HG03139 (cell line): ENCODE data around the gene ANAPC15.

ENCODE experiments used
- ATAC-seq: cut with Tn5 transposase; IDR thresholded peaks from one replicate; pipeline ENCODE4 v1.9.1; 2021; ENCODE audit not compliant: unreplicated experiment

Gene ANAPC15

DNA sequence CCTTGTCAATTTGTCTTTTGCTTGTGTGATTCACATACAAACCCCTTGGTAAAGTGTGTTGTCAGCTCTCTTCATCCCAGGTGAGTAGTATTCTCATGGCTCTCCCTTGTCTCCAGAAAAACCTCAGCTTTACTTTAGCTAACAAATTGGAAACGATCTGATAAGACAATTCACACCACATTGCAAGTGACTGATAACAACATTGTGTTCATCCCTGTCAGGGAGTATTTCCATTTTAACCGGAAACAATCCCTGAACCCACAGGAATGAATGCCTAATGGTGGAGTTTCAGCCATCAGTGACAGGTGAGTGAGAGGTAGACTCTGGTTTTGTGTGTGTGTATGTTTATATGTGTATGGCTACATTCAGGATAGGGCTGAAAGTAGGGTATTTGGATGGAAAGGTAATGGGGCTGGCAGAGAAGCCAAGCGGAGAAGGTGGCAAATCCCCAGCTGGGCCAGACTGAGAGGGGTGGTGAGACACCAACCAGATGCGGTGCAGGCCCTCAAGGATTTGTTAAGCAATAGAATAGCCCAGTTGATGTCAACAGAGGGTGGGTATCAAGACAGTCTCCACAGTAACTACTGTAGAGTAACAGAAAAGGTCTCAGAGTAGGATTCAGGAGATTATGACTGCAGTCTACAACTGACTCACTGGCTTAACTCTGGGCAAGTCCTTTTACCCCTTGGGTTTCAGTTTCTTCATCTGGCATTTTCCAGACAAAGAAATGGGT, 24.3 kb downstream of the ANAPC15 start:
- ATAC-seq: no peak

DNA sequence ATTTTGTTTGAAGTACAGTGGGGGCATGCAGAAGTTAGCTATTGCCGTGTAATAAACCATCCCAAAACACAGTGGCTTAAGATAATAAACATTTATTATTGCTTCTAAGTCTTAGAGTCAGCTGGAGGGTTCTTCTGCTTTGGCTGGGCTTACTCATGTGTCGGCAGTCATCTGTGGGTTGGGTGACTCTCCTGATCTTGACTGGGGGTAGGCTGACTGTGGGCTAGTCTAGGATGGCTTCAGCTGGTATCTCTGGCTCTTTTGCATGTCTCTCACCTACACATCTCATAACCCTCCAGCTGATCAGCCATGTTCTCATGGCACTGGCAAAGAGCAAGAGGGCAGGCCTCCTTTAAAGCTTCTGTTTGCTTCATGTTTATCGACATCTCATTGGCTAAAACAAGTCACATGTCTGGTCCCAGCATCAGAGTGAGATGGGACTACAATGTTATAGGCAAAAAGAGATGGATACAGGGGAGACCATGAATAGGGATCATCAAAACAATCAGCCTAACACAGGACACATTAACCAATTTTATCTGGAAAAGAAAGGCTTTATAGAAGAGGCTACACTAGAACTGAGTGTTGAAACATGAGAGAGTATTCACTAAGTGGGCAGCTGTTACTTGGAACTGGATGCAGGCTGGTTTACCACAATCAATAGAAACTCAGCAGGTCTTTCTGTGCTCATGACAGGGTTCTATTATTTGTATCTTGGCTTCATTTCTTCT, 26.7 kb downstream of the ANAPC15 start:
- no peak for ATAC-seq

DNA sequence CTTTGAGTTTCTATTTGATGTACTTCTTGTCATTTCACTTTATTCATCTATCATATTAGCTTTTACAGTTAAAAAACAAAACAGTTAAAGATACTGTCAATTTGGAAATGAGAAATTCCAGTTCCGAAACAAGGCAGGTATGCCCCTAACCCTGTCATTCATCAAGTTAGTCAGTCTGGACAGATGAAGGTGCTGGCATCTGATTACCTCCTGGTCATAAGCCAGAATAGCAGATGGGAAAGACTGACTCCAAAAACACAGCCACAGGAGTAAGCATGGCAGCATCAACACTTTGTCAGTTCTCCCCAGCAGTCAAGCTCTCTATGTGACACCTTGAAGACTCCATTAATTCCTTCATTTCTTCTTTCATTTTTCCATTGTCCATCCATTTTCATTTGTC, 27.5 kb downstream of the ANAPC15 start:
- ATAC-seq: no peak

DNA sequence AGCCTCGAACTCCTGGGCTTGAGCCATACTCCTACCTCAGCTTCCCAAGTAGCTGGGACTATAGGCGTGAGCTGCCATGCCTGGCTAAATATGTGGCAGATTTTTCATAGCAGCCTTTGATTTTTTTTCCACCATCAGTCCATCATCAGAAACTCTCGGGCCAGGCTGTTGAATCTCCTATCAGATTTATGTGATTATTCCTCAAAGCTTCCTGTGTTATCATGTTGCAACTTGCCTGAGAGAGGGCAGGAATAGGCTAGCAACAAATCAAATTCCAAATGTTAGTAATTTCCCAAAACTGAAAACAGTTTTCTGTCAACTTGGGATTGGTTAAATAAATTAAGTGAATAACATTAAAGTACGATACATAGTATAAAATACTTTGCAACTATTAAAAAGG, 28.4 kb downstream of the ANAPC15 start:
- ATAC-seq: no peak

DNA sequence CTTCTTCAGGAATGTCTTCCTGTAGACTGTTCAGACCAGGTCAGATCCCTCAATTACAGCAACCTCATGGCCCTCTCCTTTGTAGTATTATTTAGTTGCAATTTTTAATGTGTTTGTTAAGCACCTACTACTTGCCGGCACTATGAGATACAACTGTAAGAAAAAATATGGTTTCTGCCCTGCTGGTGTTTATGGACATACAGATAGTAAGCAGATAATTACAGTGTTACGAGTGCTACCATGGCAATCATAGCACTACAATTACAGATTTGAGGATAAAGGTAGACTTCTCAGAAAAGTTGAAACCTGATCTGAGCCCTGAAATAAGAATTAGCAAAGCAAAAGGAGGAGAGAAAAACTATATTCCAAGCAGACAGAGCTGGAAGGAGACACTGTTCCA, 29.1 kb downstream of the ANAPC15 start:
- ATAC-seq: no peak

DNA sequence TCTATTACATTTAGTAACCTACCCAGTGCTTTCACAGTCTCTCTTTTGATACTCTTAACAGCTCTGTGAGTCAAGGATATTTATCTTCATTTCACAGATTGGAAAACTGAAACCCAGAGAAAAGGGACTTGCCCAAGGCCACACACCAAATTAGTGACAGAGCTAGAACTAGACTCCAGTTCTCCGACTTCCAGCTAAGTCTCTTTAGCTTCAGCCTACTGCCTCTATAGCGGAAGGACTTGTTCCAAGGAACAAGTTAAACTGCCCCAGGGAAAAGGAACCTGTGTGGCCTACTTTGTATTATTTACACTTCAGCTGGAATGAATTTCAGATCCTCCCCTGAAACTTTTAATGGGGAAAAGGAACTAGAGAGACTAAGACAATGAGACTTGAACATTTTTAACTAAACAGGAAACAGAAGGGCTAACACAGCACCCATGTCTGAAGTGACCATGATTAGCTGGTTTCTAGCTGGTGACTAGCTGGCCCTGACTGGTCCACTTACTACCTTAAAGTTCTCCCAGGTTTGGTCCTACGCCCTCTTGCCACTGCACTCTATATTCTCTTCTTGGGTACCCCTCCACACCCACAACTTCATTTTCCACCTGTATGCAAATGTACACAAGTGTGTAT, 30.6 kb downstream of the ANAPC15 start:
- ATAC-seq: no peak

DNA sequence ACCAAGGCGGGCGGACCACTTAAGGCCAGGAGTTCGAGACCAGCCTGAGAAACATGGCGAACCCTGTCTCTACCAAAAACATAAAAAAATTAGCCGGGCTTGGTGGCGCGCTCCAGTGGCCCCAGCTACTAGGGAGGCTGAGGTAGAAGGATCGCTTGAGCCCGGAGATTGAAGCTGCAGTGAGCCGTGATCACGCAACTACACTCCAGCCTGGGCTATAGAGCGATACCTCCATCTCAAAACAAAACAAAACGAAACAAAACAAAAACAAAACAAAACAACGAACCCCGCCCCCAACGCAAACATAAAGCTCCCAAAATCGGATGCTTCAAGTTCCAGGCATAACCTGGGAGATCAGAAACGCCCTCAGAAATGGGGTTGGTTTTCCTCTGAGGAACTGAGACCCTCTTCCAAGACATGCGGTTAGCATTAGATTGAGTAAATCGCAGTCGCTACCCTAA, 31.3 kb downstream of the ANAPC15 start:
- no peak for ATAC-seq

DNA sequence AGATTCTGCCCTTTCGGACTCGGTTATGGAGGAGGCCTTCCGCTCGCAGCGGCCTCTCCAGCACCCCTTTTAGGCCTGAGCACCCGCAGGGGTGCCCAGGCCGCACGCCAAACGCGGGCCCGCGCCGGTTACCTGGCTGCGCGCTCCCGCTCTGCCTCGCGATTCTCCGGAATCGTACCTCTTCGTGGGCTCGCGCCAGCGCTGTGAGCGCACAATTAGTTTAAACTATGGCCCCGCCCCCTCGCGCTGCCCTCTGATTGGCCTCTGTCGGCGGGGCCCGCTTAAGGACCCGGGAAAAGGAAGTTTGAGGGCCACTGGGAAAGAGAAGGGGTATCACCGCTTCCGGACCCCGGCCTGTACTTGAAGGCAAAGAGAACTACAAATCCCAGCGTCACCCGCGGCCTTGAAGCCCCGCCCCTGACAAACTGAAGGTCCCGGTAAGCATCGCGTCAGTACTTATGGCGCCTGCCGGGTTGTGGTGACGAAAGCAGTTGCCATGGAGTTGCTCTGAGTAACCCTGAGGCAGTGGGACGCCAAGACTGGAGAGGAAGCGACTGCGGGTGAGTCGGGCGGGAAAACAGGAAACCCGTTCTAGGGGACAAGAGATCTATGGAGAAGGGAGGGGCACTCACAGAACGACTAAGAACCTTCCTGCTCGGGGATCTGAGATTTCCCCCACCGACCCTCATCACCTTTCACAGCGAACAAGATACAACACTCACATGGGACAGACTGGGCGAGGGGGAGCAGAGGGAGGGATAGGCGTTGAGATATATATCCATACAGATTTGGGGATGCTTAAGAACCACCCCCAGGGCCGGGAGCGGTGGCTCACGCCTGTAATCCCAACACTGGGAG, 31.9 kb downstream of the ANAPC15 start, which contains the start of the genes LRRC51 and NUMA1:
TSS of gene LRRC51 (plus strand) at position 525 of the 858 bp plus-strand sequence. CDS start 8,234 bp downstream, outside the sequence.
TSS of gene NUMA1 (minus strand) at position 217 of the 858 bp plus-strand sequence. CDS start 44,599 bp downstream, outside the sequence.
- peak; percentile 88 for ATAC-seq

DNA sequence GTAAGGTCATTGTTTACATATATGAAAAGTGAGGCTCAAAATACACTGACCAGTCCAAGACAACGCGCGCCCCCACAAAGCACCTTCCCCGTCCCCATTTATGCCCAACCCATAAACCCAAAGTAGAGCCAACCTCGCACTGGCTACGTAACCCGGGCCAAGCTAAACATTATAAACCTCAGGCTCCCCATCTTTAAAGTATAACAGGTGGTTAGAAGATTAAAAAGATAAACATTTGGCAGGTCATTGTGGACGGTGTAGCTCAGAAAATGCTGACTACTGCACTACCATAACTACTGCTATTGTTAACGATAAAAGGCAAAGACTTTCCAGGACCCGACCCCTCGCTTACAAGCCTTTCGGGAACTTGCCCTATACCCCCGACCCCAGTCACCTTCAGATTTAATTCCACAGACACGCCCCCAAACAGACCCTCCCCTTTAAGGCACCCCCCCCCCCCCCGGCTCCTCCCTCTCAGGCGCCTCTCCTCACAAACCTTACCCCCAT, 32.6 kb downstream of the ANAPC15 start:
- no peak for ATAC-seq

DNA sequence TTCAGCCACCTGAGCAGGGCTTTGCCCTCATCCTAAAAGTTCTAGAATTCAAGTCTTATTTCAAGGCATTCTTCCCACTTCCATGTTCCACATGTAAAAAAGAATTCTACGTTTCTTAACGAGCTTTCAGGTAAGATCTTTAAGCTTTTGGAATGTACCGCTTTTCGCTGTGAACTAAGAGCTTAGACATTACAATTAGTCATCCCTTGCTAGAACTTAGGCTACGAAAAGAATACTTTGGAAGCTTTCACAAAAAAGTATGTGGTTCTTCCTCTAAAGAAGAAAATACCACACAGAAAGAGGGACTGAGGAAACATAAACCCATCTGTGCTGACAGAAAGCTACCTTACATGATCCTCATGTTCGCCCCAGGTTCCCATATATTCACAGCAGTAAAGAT, 34.0 kb downstream of the ANAPC15 start:
- no peak for ATAC-seq

DNA sequence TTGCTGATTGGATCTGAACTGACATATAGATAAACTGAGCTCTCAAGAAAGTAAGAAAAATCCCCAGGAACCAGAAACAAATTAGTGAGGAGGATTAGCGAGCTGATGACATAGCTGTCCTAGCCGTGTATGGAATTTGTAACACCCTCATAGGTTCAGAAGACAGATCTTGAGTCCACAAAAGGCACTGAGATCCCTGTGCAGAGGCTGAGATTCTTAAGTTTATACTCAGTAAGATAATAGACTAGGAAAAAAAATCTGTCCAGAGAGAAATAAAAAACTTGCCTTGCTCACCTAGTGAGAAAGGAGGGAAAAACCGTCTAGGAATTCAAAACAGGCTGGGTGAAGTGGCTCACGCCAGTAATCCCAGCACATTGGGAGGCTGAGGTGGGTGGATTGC, 36.7 kb downstream of the ANAPC15 start:
- ATAC-seq: no peak

DNA sequence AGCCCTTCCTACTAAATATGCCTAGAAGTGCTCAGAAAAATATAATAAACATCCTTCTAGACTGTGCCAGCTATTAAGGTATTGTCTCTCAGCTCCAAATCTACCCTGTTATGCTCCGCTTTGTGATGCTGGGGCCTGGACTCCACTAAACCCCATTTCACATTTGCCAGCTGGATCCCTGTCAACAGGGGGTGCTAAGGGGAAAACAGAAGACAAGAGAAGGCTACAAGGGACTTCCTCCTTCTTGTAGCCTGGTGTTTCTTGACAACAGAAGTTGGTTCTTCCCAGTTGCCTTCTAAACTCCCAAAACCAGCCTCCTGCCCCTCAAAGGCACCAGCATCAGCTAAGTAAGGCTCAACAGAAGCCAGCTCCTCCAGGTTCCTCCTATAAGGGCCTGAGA, 37.4 kb downstream of the ANAPC15 start:
- ATAC-seq: no peak

DNA sequence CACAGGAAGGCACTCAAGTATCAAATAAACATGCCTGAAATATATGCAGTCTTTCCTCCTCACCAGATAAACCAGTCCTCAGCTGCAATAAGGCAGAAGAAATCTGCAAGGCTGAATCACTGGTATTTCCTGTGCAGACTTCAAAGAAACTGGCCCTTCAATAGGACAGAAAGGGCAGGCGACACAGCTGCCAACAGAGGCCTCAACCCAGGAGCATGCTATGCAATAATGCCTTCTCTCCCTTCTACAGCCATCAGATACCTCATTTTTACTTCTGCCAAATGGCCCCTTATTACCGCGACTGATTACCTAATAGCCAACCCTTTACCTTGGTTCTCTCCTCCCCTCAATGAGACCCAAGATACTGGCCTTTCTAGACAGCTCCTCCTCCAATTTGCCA, 40.1 kb downstream of the ANAPC15 start:
- ATAC-seq: no peak

DNA sequence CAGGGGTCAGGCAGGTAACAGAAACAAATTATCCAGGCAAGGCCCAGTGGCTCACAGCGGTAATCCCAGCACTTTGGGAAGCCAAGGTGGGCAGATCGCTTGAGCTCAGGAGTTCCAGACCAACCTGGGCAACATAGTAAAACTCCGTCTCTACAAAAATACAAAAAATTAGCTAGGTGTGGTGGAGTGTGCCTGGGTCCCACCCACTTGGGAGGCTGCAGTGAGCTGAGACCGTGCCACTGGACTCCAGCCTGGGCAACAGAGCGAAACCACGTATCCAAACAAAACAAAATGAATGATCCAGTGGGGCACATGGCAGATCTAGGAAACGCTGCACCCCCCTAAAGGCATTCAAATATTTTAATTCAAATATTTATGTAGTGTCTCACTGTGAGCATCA, 42.0 kb downstream of the ANAPC15 start:
- no peak for ATAC-seq

DNA sequence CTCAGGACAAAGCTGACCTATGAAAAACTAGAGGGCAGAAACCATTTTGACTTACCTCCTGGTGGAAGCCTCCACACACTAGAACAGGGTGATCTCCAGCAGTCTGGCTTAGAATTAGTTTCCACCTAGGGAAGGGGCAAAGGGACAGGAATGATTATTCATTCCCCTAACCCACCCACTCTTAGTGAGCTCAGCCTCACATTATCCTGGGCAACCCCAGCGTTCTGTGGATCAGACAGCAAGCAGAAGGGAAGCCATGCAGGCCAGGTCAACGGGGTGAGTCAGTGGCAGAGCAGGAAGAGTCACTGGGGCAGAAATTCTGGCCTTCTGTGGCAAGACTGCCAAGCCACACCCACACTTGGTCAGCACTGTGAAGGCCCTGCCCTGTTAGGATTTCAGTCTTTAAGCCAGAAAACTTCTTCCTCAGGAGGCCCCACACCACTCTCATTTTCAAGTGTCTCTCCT, 42.7 kb downstream of the ANAPC15 start:
- ATAC-seq: peak; percentile 50

DNA sequence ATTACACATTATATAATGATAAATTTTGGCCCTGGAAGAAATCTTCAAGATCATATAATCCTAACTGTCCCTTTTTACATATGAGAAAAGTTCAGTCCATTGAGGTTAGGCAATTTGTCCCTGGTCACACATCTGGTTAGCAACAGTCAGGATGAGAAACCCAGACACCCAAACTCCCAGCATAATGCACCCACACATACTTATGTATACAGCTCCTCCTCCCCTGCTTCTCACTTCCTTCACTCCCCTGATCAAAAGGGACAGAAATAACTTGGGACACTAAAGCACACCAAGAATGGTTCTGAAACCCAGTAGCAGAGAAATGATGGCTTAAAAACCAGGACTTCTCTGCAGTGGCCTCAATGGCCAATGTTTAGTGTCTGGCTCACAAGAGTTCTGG, 43.3 kb downstream of the ANAPC15 start:
- ATAC-seq: no peak

DNA sequence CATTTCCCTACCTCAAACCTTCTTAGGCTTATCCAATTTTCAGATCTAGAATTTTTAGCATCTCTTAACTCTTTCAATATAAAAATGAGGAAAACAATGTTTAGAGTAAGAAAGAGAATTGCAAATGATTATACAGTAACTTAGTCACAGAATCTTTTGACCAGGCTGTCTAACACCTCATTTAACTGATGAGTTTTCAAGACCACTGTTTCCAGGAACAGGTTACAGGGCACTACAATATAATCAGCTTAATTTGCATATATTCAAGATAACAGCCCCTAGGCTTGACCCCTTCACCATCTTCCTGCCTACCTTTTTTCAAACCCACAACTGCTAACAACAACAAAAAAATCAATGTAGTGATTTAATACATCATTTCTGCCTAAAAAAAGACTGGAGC, 44.8 kb downstream of the ANAPC15 start:
- no peak for ATAC-seq

DNA sequence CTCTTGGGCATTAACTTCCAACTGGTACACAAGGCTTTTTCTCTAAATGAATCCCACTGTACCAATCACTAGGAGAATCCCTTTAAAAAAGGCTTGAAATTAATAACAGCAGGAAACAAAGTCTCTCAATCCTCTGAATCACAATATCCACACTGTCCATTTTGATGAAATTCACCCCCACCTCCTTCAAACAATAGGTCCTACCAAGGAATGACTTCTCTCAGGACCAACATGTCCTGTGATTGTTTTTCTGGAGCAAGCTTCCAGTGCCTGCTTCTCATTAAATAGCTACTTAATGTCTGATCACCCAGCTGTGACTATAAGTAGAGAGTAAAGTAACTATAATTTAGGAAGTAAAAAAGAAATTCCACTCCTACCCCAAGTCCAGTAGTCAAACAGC, 45.2 kb downstream of the ANAPC15 start:
- no peak for ATAC-seq

DNA sequence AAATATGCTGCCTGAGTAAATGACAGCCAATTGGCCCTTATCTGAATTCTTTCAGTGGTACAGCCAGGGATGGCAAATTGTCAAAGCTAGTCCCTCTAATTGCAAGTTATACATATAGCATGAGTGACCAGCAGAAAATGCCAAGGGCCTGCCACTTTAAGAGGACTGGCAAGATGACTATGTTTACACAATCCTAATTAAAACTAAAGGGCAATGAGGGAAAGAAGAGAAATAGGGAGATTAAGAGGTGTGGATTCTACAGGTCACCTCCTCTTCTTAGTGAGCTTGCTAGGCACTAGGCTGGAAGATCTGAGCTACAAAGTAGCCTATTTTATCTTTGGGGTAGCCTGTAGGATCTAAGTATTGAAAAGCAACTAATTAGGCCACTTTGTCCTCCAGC, 45.6 kb downstream of the ANAPC15 start:
- no peak for ATAC-seq

DNA sequence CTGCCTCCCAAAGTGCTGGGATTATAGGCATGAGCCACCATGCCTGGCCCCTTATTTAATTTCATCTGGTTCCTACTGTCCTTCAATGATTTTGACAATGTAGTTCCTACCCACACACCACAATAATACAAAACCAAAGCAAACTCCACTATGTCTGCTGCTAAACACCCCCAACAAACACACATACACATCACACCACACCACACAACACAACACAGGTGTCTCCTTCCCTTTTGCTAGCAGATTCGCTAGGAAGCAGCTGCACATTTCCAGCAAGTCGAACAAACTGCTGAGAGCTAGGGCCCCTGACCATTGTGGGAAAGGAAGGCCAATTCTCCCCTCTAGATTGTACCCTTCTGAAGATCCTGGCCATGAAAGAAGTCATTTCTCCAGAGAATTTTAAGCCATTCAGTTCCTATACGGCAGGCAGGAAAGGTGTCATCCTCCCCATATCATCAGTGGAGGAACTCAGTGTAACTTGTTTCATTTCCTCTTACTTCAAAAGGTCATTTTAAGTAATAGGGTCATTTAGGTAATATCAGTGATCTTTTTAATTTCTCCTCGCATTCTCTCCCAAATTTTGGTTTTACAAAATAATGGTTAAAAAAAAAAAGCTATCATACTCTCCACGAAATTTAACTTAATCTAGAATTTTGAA, 50.6 kb downstream of the ANAPC15 start:
- ATAC-seq: no peak
